Gastroesophageal sphincter (tissue), 4 donors: ENCODE measurements around the gene PDZD7. TPM values are rescaled to one million over a fixed set of nuclear protein-coding genes. Genes with fewer than 3 reads are reported as not detected.

Source experiments
- ATAC-seq: fragments of 150-250 bp; one replicate; pipeline ENCODE4 v1.9.1; 2016; ENCODE audit warnings: mild to moderate bottlenecking, moderate library complexity
- H3K27ac ChIP-seq, 4 donors: fragments of 200-600 bp; sonication (generic) in 3 of 4; 1 replicate in 3 of 4; 2 replicates in 1 of 4; pipeline ENCODE4 v1.5.1; 2016 to 2019
- H3K27me3 ChIP-seq: fragments of 200-600 bp; sonication (generic); one replicate; pipeline ENCODE4 v1.5.1; 2019
- H3K36me3 ChIP-seq, 2 donors: fragments of 200-600 bp; sonication (generic); one replicate each; pipeline ENCODE4 v1.5.1; 2019; ENCODE audit warnings: control low read depth in 1 of 2
- H3K4me1 ChIP-seq, 3 donors: fragments of 200-600 bp; sonication (generic); 1 replicate in 2 of 3; 2 replicates in 1 of 3; pipeline ENCODE4 v1.5.1; 2016 to 2019; ENCODE audit warnings: control low read depth in 2 of 3
- H3K4me3 ChIP-seq, 2 donors: fragments of 200-600 bp; sonication (generic); one replicate each; pipeline ENCODE4 v1.5.1; 2019; ENCODE audit warnings: mild to moderate bottlenecking in 1 of 2, moderate library complexity in 1 of 2
- H3K9me3 ChIP-seq, 3 donors: fragments of 200-600 bp; sonication (generic); one replicate each; pipeline ENCODE4 v1.5.1; 2017 to 2019; ENCODE audit warnings: control low read depth in 2 of 3
- CTCF ChIP-seq, 4 experiments: fragments of 200-600 bp in 2 of 4; fragments of 450-650 bp in 2 of 4; sonication (generic) in 1 of 4; IDR thresholded peaks; one replicate each; pipeline ENCODE4 v1.5.1; 2017 to 2019; ENCODE audit warnings: antibody characterized with exemption in 4 of 4, mild to moderate bottlenecking in 2 of 4, moderate library complexity in 2 of 4
- EP300 ChIP-seq: sonication (generic); formaldehyde crosslinking; IDR thresholded peaks from one replicate; pipeline ENCODE4 v1.6.1; 2017; ENCODE audit warnings: antibody characterized with exemption, mild to moderate bottlenecking
- POLR2A ChIP-seq, 2 donors: fragments of 450-650 bp; IDR thresholded peaks; one replicate each; pipeline ENCODE4 v1.6.1; 2017; ENCODE audit warnings: antibody characterized with exemption in 2 of 2, mild to moderate bottlenecking in 2 of 2, moderate library complexity in 1 of 2
- POLR2AphosphoS5 ChIP-seq: sonication (generic); formaldehyde crosslinking; IDR thresholded peaks from one replicate; pipeline ENCODE4 v1.6.1; 2017; ENCODE audit warnings: antibody characterized with exemption
- WGBS, 2 donors: methylation state at CpG; one replicate each; pipeline ENCODE4 v1.1.5; 2018; ENCODE audit warnings: low coverage in 1 of 2; 5-methylcytosine and 5-hydroxymethylcytosine counted together
- total RNA-seq, 4 donors: library from RNA; depleted of rRNA; stranded (reverse); fragments of >200 nt; gene quantifications; one replicate each; pipeline ENCODE4 v1.1.0, GENCODE V29; 2016

PDZD7 gene
- total RNA-seq, 4 donors from 2014 or later = 0.31 to 0.54 (median 0.39) TPM; not detected in 1

GRCh38 chr10:100972115-100972903, 58.6 kb downstream of the PDZD7 start:
- H3K36me3 ChIP-seq = peaks cover 0 to 6% of the 10 kb centered on the region in 2 donors
- no peak overlapping the region for H3K27ac ChIP-seq
- H3K27me3 ChIP-seq = no peaks in the 10 kb centered on the region
- no peaks in the 10 kb centered on the region for H3K9me3 ChIP-seq
- ATAC-seq = no peak
- TF ChIP-seq CTCF (IDR thresholded peaks at IDR 0.05) = no peak
- no peak for TF ChIP-seq EP300
- TF ChIP-seq POLR2A (IDR thresholded peaks at IDR 0.05) = no peak
- no peak for TF ChIP-seq POLR2AphosphoS5
- H3K4me3 ChIP-seq = no peak overlapping the region
- WGBS, 2 donors = 53 to 65% methylated on average over 4 to 9 of the region's 13 CpGs
- H3K4me1 ChIP-seq = peaks cover 0 to 21% (median 11%) of the 10 kb centered on the region in 3 donors

- Histone ChIP-seq H3K27me3 (no peaks in the 10 kb centered on the region), H3K4me1 (peaks cover 0 to 21% (median 11%) of the 10 kb centered on the region in 3 donors), H3K9me3 (no peaks in the 10 kb centered on the region), H3K36me3 (peaks cover 0 to 7% of the 10 kb centered on the region in 2 donors), H3K4me3 (no peak overlapping the region), H3K27ac (no peak overlapping the region)
- ATAC-seq = no peak
- whole genome bisulfite sequencing, 2 donors = 67% methylated on average over 3 of the region's 4 CpGs; no CpG with 5 or more reads in 1 of the 2 donors
- no peak for TF ChIP-seq POLR2A (IDR thresholded peaks at IDR 0.05)
- TF ChIP-seq POLR2AphosphoS5 = no peak
- no peak for TF ChIP-seq EP300
- TF ChIP-seq CTCF (IDR thresholded peaks at IDR 0.05) = no peak
Measured at GRCh38 chr10:100970914-100971811, 59.8 kb downstream of the PDZD7 start.

- Histone ChIP-seq H3K4me1 (peaks cover 0 to 21% (median 11%) of the 10 kb centered on the region in 3 donors), H3K27me3 (no peaks in the 10 kb centered on the region), H3K36me3 (peaks cover 0 to 16% of the 10 kb centered on the region in 2 donors), H3K27ac (peak overlapping the region in 1 of 4 donors; percentile 4), H3K9me3 (no peaks in the 10 kb centered on the region), H3K4me3 (peak overlapping the region in 1 of 2 donors; percentile 62)
- TF ChIP-seq CTCF (IDR thresholded peaks at IDR 0.05) = no peak
- no peak for TF ChIP-seq POLR2AphosphoS5
- no peak for TF ChIP-seq POLR2A (IDR thresholded peaks at IDR 0.05)
- no peak for TF ChIP-seq EP300
- 25% methylated on average over 4 of the region's 13 CpGs; no CpG with 5 or more reads in 1 of the 2 donors for WGBS, 2 donors
- ATAC-seq = no peak
Measured at GRCh38 chr10:100970076-100970913, 60.6 kb downstream of the PDZD7 start.

- Histone ChIP-seq H3K4me1 (peaks cover 0 to 21% (median 11%) of the 10 kb centered on the region in 3 donors), H3K27me3 (no peaks in the 10 kb centered on the region), H3K27ac (peak within 1 kb of the TSS in 2 of 4 donors; percentile 4 to 54), H3K9me3 (no peaks in the 10 kb centered on the region), H3K4me3 (peak within 1 kb of the TSS; percentile 32 to 62), H3K36me3 (peaks cover 0 to 23% of the 10 kb centered on the region in 2 donors)
- peak; percentile 85 for ATAC-seq
- WGBS, 2 donors = 20 to 33% methylated on average over 1 to 3 of the region's 70 CpGs
- TF ChIP-seq POLR2A (IDR thresholded peaks at IDR 0.05) = no peak
- TF ChIP-seq EP300 = no peak
- peak in 3 of 4 experiments; percentile 53 to 81 (median 69) for TF ChIP-seq CTCF (IDR thresholded peaks at IDR 0.05)
- TF ChIP-seq POLR2AphosphoS5 = no peak
Measured at GRCh38 chr10:100969187-100970075, 61.5 kb downstream of the PDZD7 start, which contains the start of gene SEMA4G. Gene SEMA4G (plus strand): TSS chr10:100969504. CDS start chr10:100972913, 3,409 bp downstream.
